Fibroblast of lung (primary cell): ENCODE results near the gene NRG2. TPM values are rescaled to one million over a fixed set of nuclear protein-coding genes. Genes with fewer than 3 reads are reported as not detected.
A peak's percentile ranks its signal among the peaks of the same experiment; 100 is the strongest.

ENCODE experiments used
- DNase-seq, 2 donors: peaks; one replicate each; pipeline versions ENCODE4 v3.0.0 to v3.0.0-alpha.2; 2010; ENCODE audit warnings: low read depth in 2 of 2
- H2AFZ ChIP-seq: 2 replicates; pipeline ENCODE4 v1.5.1; 2012; ENCODE audit warnings: low read length, control low read depth, inconsistent platforms
- H3K27ac ChIP-seq: 2 replicates; pipeline ENCODE4 v1.5.1; 2011; ENCODE audit warnings: low read length, control low read depth; ENCODE audit not compliant: insufficient read depth
- H3K27me3 ChIP-seq: 2 replicates; pipeline ENCODE4 v1.5.1; 2011; ENCODE audit warnings: mild to moderate bottlenecking, low read length; ENCODE audit not compliant: control insufficient read depth, insufficient read depth
- H3K36me3 ChIP-seq: 2 replicates; pipeline ENCODE4 v1.5.1; 2011; ENCODE audit warnings: low read length; ENCODE audit not compliant: control insufficient read depth, insufficient read depth
- H3K4me1 ChIP-seq: 2 replicates; pipeline ENCODE4 v1.5.1; 2011; ENCODE audit warnings: low read length; ENCODE audit not compliant: control insufficient read depth, insufficient read depth; ENCODE audit errors: extremely low read depth
- H3K4me2 ChIP-seq: 2 replicates; pipeline ENCODE4 v1.5.1; 2011; ENCODE audit warnings: low read length, control low read depth; ENCODE audit not compliant: insufficient read depth; ENCODE audit errors: extremely low read depth
- H3K4me3 ChIP-seq, 4 experiments: fragments of 200-600 bp in 1 of 4; sonication (generic) in 1 of 4; replicated peaks in 1 of 4; 2 replicates each; pipeline ENCODE4 v1.5.1; 2011 to 2016; ENCODE audit warnings: low read length in 4 of 4, low read depth in 3 of 4, mild to moderate bottlenecking in 3 of 4, control low read depth in 2 of 4, inconsistent platforms in 1 of 4, mixed read lengths in 1 of 4; ENCODE audit not compliant: insufficient read depth in 1 of 4; ENCODE audit errors: control extremely low read depth in 1 of 4
- H3K79me2 ChIP-seq: 2 replicates; pipeline ENCODE4 v1.5.1; 2012; ENCODE audit warnings: mild to moderate bottlenecking, low read length, inconsistent platforms; ENCODE audit not compliant: control insufficient read depth, insufficient read depth
- H3K9ac ChIP-seq: 2 replicates; pipeline ENCODE4 v1.5.1; 2011; ENCODE audit warnings: mild to moderate bottlenecking, low read length, control low read depth; ENCODE audit not compliant: insufficient read depth
- H3K9me3 ChIP-seq: 2 replicates; pipeline ENCODE4 v1.5.1; 2012; ENCODE audit warnings: low read depth, low read length; ENCODE audit not compliant: control insufficient read depth, insufficient read depth
- H4K20me1 ChIP-seq: 2 replicates; pipeline ENCODE4 v1.5.1; 2011; ENCODE audit warnings: low read length; ENCODE audit not compliant: control insufficient read depth, insufficient read depth; ENCODE audit errors: extremely low read depth
- EZH2 ChIP-seq: IDR thresholded peaks from 2 replicates; pipeline ENCODE4 v1.5.1; 2012; ENCODE audit warnings: low read length, control low read depth, mild to moderate bottlenecking; ENCODE audit errors: missing control alignments
- polyA plus RNA-seq, 2 donors: library from polyadenylated mRNA; depleted of rRNA in 1 of 2; stranded (reverse) in 1 of 2; unstranded in 1 of 2; fragments of >200 nt; gene quantifications; 2 replicates each; pipeline ENCODE4 v1.2.1, GENCODE V29; 2011 to 2012; ENCODE audit warnings: missing spikeins in 1 of 2
- total RNA-seq: library from RNA; depleted of rRNA; stranded (reverse); fragments of >200 nt; gene quantifications from 2 replicates; pipeline ENCODE4 v1.2.1, GENCODE V29; 2014
- TF ChIP-seq, protein P1 (sequence below), 2 donors: IDR thresholded peaks in 1 of 2; conservative IDR thresholded peaks in 1 of 2; 1 replicate in 1 of 2; 2 replicates in 1 of 2; pipeline ENCODE4 v1.5.1; 2011 to 2012; ENCODE audit warnings: low read length in 2 of 2, control low read depth in 1 of 2, inconsistent platforms in 1 of 2, low read depth in 1 of 2, mild to moderate bottlenecking in 1 of 2

The NRG2 gene
- total and polyA plus RNA-seq, 2 donors (not counting 1 experiment from before 2014, with no cell fraction given) = 0.28 to 1.3 TPM

DNA sequence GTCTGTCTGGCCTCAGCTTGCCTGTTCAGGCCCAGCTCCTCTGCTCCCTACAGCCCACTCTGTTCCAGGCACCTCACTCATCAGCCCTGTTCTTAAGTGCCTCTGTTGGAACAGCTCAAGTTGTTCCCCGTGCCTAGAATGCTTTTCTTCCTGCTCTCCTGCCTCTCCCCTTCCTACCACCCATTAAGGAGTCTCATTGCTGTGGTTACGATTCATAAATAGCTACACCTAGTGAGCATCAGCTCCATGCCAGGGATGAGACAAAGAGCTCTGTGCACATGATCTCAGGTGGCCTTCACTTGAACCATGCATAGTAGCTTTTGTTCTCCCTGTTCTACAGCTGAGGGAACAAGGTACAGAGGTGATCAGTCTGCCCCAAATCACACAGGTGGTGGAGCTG lies 193.2 kb downstream of the NRG2 start:
- DNase-seq = peak in 1 of 2 donors; percentile 6
- Histone ChIP-seq H3K4me3 (no peak overlapping the region), H2AFZ (no peak overlapping the region), H3K4me2 (no peak overlapping the region), H3K9me3 (no peaks in the 10 kb centered on the region), H3K36me3 (no peaks in the 10 kb centered on the region), H3K79me2 (no peaks in the 10 kb centered on the region), H3K4me1 (no peaks in the 10 kb centered on the region), H3K27ac (no peak overlapping the region), H3K27me3 (peaks cover 9% of the 10 kb centered on the region), H3K9ac (no peak overlapping the region), H4K20me1 (no peaks in the 10 kb centered on the region)
- TF ChIP-seq EZH2 = peak; percentile 9
- TF ChIP-seq, protein P1, sequence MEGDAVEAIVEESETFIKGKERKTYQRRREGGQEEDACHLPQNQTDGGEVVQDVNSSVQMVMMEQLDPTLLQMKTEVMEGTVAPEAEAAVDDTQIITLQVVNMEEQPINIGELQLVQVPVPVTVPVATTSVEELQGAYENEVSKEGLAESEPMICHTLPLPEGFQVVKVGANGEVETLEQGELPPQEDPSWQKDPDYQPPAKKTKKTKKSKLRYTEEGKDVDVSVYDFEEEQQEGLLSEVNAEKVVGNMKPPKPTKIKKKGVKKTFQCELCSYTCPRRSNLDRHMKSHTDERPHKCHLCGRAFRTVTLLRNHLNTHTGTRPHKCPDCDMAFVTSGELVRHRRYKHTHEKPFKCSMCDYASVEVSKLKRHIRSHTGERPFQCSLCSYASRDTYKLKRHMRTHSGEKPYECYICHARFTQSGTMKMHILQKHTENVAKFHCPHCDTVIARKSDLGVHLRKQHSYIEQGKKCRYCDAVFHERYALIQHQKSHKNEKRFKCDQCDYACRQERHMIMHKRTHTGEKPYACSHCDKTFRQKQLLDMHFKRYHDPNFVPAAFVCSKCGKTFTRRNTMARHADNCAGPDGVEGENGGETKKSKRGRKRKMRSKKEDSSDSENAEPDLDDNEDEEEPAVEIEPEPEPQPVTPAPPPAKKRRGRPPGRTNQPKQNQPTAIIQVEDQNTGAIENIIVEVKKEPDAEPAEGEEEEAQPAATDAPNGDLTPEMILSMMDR (conservative IDR thresholded peaks at IDR 0.05 in 1 of 2, IDR thresholded peaks at IDR 0.05 in 1 of 2; ENCODE audit: low read depth in 1 of 2, low read length in 2 of 2) = no peak

DNA sequence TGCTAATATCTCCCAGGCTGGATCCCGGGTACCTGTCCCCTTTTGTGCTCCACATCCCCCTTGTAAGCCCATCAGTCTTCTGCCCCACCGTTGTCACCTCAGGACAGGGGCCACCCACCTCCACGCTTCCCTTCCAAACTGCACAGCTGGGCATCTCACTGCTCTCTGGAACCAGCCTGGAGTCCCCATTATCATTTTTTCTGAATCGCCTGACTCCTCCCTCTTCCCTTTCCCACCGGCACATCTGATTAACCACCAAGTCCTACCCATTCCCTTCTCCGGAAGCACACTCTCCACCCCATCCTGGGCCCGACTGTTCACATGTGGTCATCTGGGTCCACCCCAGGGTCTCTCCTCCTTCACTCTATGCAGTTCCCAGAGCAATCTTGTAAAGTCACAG lies 193.6 kb downstream of the NRG2 start:
- no peak overlapping the region for H3K4me3 ChIP-seq
- no peak overlapping the region for H2AFZ ChIP-seq
- H3K4me2 ChIP-seq = no peak overlapping the region
- no peaks in the 10 kb centered on the region for H3K36me3 ChIP-seq
- no peaks in the 10 kb centered on the region for H3K9me3 ChIP-seq
- H3K27ac ChIP-seq = no peak overlapping the region
- no peak overlapping the region for H3K9ac ChIP-seq
- DNase-seq = no peak
- TF ChIP-seq, protein P1 (conservative IDR thresholded peaks at IDR 0.05 in 1 of 2, IDR thresholded peaks at IDR 0.05 in 1 of 2; ENCODE audit: low read depth in 1 of 2, low read length in 2 of 2) = no peak
- TF ChIP-seq EZH2 = peak; percentile 11
- H4K20me1 ChIP-seq = no peaks in the 10 kb centered on the region
- no peaks in the 10 kb centered on the region for H3K79me2 ChIP-seq
- peaks cover 9% of the 10 kb centered on the region for H3K27me3 ChIP-seq
- H3K4me1 ChIP-seq = no peaks in the 10 kb centered on the region

DNA sequence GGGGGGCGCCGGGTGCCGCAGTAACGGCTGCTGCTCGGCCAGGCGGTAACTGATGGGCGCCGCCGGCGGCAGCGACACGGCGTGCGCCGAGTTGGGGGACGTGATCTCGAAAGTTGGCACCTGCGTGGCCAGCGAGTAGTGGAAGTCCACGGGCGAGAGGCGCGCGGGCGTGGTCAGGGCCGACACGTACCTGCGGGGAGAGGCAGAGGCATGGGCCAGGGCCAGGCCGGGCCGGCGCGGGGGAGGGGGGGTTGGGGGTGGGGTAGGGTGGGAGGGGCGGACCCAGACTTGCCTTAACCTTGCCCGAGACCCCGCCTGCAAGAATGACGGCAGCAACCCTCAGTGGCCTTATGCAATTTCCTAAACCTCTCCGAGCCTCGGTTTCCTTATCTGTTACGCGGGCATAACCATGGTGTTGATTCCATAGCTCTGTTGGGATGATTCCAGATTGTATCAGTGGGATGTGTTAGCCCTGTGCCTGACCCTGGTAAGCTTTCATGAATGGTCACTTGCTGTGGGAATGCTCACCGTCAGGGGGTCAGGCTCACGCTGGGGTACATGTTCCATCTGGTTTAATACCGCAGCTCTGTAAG lies 194.5 kb downstream of the NRG2 start:
- no peak for TF ChIP-seq EZH2
- TF ChIP-seq, protein P1 (conservative IDR thresholded peaks at IDR 0.05 in 1 of 2, IDR thresholded peaks at IDR 0.05 in 1 of 2; ENCODE audit: low read depth in 1 of 2, low read length in 2 of 2) = no peak
- Histone ChIP-seq H3K27ac (no peak overlapping the region), H3K79me2 (no peaks in the 10 kb centered on the region), H3K36me3 (no peaks in the 10 kb centered on the region), H3K4me1 (no peaks in the 10 kb centered on the region), H3K4me3 (peak overlapping the region in 1 of 4 experiments; percentile 20), H4K20me1 (no peaks in the 10 kb centered on the region), H3K9me3 (no peaks in the 10 kb centered on the region), H3K27me3 (peaks cover 9% of the 10 kb centered on the region), H3K9ac (no peak overlapping the region), H3K4me2 (no peak overlapping the region), H2AFZ (no peak overlapping the region)
- DNase-seq = no peak
